Activated CD4-positive, alpha-beta T cell treated with anti-CD3 and anti-CD28 coated beads, Interleukin-2, amount 10 ng/mL, durations not matched to agents 7 days and 5 days (primary cell): ENCODE data around the gene TCF7L1. TPM values are rescaled to one million over a fixed set of nuclear protein-coding genes. Genes with fewer than 3 reads are reported as not detected.
"Not testable (repeated sequence)": the region's sequence is repeated elsewhere in the genome, so short reads cannot be mapped to it uniquely, and the experiment has no call there.

Experiments
- CTCF ChIA-PET: fragments of 350-600 bp; sonication (Branson Sonifier 250); formaldehyde crosslinking; loops from one replicate; lab custom pipeline; 2021; ENCODE audit warnings: antibody characterized with exemption; lab: Charles Lee
- POLR2A ChIA-PET: fragments of 350-600 bp; sonication (Branson Sonifier 250); formaldehyde crosslinking; loops from one replicate; lab custom pipeline; 2021; ENCODE audit warnings: antibody characterized with exemption; lab: Charles Lee
- DNase-seq: peaks from one replicate; pipeline ENCODE4 v3.0.0-alpha.2; 2020
- H3K27ac Mint-ChIP-seq: one replicate; pipeline ENCODE4 v1.8.0; 2021; ENCODE audit warnings: mild to moderate bottlenecking, moderate library complexity, mixed read lengths
- H3K27me3 Mint-ChIP-seq: one replicate; pipeline ENCODE4 v1.8.0; 2021; ENCODE audit warnings: mixed read lengths
- H3K36me3 Mint-ChIP-seq: one replicate; pipeline ENCODE4 v1.8.0; 2021; ENCODE audit warnings: low read depth, mixed read lengths
- H3K4me1 Mint-ChIP-seq: one replicate; pipeline ENCODE4 v1.8.0; 2021; ENCODE audit warnings: mixed read lengths
- H3K4me3 Mint-ChIP-seq: one replicate; pipeline ENCODE4 v1.8.0; 2021; ENCODE audit warnings: mild to moderate bottlenecking, moderate library complexity, mixed read lengths
- H3K9me3 Mint-ChIP-seq: one replicate; pipeline ENCODE4 v1.8.0; 2021; ENCODE audit warnings: mixed read lengths
- total RNA-seq, 2 experiments: library from RNA; stranded (reverse); gene quantifications; one replicate each; pipeline ENCODE4 v1.2.3, GENCODE V29; 2021

The TCF7L1 gene
- total RNA-seq, 2 experiments from 2014 or later, result not detected

GRCh38 chr2:85325466-85325811 is 192.2 kb downstream of the TCF7L1 start:
- Mint-ChIP-seq H3K4me1 (peaks cover 58% of the 10 kb centered on the region), H3K36me3 (peaks cover 73% of the 10 kb centered on the region), H3K9me3 (no peaks in the 10 kb centered on the region), H3K27ac (peak overlapping the region; percentile 100), H3K27me3 (no peaks in the 10 kb centered on the region), H3K4me3 (peak overlapping the region; percentile 100)
- CTCF ChIA-PET, result no interaction called here
- POLR2A ChIA-PET, result no interaction called here
- no peak for DNase-seq

DNA sequence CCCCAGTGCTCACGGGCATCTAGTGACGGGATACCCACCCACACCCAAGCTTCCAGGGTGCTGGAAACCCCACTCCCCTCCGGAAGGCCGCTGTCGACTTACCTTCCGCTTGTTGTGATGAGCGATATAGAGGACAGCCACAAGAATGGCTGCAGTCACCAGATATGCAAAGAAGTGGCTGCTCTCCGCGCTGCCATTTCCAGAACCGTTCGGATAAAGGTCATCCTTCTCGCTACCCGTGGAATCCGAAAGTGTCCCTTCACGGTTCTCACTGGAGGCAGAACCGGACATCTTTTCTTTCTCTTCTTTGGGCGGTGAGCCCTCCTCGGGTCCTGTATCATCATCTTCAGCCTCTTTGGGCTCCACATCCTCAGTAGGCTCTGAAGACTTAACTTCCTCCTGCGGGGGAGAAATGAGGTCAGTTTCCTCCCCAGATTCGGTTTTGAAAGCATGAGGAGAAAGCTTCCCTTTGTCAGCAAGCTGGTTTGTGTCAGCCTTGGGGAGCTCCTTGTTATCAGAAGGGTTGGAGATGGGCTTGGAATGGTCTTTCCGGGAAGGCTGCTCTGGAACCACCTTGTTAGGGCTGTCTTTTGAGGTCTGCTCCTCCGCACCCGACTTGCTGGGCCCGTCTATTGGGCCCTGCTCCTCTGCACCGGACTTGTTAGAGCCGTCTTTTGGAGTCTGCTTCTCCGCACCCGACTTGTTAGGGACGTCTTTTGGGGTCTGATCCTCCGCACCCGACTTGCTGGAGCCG is 193.4 kb downstream of the TCF7L1 start:
- Mint-ChIP-seq H3K4me3 (peak overlapping the region; percentile 100), H3K27ac (peak overlapping the region; percentile 100), H3K4me1 (peaks cover 51% of the 10 kb centered on the region), H3K27me3 (no peaks in the 10 kb centered on the region), H3K36me3 (peaks cover 62% of the 10 kb centered on the region), H3K9me3 (no peaks in the 10 kb centered on the region)
- ChIA-PET CTCF (interaction anchor here (0.7 to 2.4 kb wide), 8 partner anchors 13 to 401 kb away, joined by 3 to 10 read pairs (median 6); partner anchors contain the start of gene RETSAT), POLR2A (interaction anchor here (0.6 to 1.8 kb wide), 4 partner anchors 28 to 870 kb away, joined by 3 to 7 read pairs (median 4); partner anchors contain the start of gene ELMOD3)
- DNase-seq, result peak; percentile 70

DNA sequence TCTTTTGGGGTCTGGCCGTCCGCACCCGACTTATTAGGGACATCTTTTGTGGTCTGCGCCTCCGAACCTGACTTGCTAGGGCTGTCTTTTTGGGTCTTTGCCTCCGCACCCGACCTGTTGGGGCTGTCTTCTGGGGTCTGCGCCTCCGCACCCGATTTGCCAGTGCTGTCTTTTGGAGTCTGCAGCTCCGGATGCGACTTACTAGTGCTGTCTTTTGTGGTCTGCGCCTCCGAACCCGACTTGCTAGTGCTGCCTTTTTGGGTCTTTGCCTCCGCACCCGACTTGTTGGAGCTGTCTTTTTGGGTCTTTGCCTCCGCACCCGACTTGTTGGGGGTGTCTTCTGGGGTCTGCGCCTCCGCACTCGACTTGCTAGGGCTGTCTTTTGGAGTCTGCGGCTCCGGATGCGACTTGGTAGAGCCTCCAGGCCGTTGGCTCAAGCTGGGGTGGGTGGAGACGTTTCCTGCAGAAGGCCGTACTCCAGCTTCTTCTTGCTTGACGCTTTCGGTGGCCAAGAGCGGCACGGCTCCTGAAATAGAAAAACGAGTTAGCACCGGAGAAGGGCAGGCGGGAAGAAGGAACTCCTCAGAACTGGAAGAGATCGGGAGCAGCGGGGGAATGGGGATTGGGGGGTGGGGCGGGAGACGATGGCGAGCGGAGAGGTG is 194.1 kb downstream of the TCF7L1 start:
- H3K9me3 Mint-ChIP-seq, result no peaks in the 10 kb centered on the region
- peaks cover 44% of the 10 kb centered on the region for H3K4me1 Mint-ChIP-seq
- peak; percentile 72 for DNase-seq
- POLR2A ChIA-PET, result interaction anchor here (0.6 to 1.8 kb wide), 6 partner anchors 9 to 871 kb away, joined by 3 to 7 read pairs (median 3); partner anchors contain the start of gene ELMOD3
- peak overlapping the region; percentile 100 for H3K27ac Mint-ChIP-seq
- CTCF ChIA-PET, result interaction anchor here (0.6 to 2.4 kb wide), 8 partner anchors 12 to 1282 kb away, joined by 3 to 10 read pairs (median 6); partner anchors contain the start of gene RETSAT
- H3K36me3 Mint-ChIP-seq, result peaks cover 55% of the 10 kb centered on the region
- H3K4me3 Mint-ChIP-seq, result peak overlapping the region; percentile 100
- H3K27me3 Mint-ChIP-seq, result no peaks in the 10 kb centered on the region

GRCh38 chr2:85327822-85328617 is 194.8 kb downstream of the TCF7L1 start, which contains the start of gene TGOLN2:
TGOLN2 (minus strand) TSS chr2:85327989; CDS start chr2:85327962, 27 bp downstream.
- ChIA-PET CTCF (interaction anchor here (0.6 to 2.4 kb wide), 8 partner anchors 9 to 1281 kb away, joined by 3 to 10 read pairs (median 5); partner anchors contain the start of gene RETSAT), POLR2A (interaction anchor here (0.7 to 1.8 kb wide), 3 partner anchors 9 to 222 kb away, joined by 3 to 7 read pairs (median 3); no protein-coding TSS in a partner anchor)
- Mint-ChIP-seq H3K36me3 (peaks cover 48% of the 10 kb centered on the region), H3K4me1 (peaks cover 37% of the 10 kb centered on the region), H3K9me3 (no peaks in the 10 kb centered on the region), H3K27me3 (no peaks in the 10 kb centered on the region), H3K4me3 (peak within 1 kb of the TSS; percentile 100), H3K27ac (peak within 1 kb of the TSS; percentile 100)
- peak; percentile 95 for DNase-seq

DNA sequence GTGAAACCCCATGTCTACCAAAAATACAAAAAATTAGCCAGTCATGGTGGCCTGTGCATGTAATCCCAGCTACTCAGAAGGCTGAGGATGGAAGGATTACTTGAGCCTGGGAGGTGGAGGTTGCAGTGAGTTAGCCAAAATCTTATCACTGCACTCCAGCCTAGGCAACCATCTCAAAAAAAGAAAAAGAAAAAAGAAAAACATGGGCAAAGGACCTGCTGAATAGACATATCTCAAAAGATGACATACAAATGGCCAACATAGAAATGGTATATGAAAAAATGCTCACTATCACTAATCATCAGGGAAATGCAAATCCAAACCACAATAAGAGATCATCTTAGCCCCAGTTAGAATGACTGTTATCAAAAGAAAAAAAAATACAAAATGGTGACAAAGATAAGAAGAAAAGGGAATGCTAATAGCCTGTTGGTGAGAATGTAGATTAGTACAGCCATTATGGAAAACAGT is 196.0 kb downstream of the TCF7L1 start:
- Mint-ChIP-seq H3K4me3 (peak overlapping the region; percentile 7), H3K9me3 (no peaks in the 10 kb centered on the region), H3K27me3 (no peaks in the 10 kb centered on the region), H3K36me3 (peaks cover 36% of the 10 kb centered on the region), H3K27ac (no peak overlapping the region), H3K4me1 (peaks cover 28% of the 10 kb centered on the region)
- no peak for DNase-seq
- POLR2A ChIA-PET, result no interaction called here
- CTCF ChIA-PET, result interaction anchor here (2.4 kb wide), 1 partner anchor 10 kb away, joined by 10 read pairs; no protein-coding TSS in a partner anchor

DNA sequence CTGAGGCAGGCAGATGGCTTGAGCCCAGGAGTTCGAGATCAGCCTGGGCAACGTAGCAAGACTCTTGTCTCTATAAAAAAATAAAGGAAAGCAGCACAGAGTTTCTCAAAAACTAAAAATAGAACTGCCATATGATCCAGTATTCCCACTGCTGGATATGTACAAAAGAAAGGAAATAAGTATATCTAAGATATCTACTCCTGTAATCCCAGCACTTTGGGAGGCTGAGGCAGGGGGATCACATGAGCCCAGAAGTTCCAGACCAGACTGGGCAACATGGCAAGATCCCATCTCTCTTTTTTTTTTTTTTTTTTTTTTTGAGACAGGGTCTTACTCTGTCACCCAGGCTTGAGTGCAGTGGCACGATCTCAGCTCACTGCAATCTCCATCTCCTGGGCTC is 196.5 kb downstream of the TCF7L1 start:
- H3K27me3 Mint-ChIP-seq, DNase-seq, H3K9me3 Mint-ChIP-seq, CTCF ChIA-PET, H3K27ac Mint-ChIP-seq, POLR2A ChIA-PET: not testable (repeated sequence)
- Mint-ChIP-seq H3K4me3 (peak overlapping the region; percentile 7), H3K36me3 (peaks cover 31% of the 10 kb centered on the region), H3K4me1 (peaks cover 23% of the 10 kb centered on the region)

DNA sequence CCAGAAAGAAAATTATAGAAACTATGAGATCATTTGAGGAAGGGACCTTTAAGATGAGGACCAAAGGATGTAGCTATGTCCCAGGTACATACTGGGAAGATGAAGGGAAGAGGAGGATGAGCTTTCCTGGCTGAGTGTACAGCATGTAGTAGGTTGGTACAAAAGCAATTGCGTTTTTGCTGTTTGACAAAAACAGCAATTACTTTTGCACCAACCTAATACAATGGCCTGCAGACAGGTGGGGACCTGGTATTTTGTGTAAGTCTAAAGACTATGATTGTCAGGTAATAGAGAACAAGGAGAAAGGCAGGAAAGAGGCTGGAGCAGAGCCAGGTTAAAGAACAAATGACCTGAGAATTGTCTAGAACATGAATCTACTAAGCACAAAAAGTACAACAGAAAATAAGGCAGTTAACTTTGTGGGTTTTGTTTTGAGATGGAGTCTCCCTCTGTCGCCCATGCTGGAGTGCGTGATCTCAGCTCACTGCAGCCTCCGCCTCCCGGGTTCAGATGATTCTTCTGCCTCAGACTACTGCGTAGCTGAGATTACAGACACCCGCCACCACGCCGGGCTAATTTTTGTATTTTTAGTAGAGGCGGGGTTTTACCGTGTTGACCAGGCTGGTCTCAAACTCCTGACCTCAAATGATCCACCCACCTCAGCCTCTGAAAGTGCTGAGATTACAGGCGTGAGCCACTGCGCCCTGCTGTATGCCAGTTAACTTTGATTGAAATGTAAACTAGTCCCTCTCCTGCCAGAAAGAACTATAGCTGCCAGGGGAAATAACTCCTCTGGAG is 197.8 kb downstream of the TCF7L1 start:
- Mint-ChIP-seq H3K27ac (no peak overlapping the region), H3K4me3 (no peak overlapping the region), H3K4me1 (peaks cover 18% of the 10 kb centered on the region), H3K27me3 (no peaks in the 10 kb centered on the region), H3K9me3 (no peaks in the 10 kb centered on the region), H3K36me3 (peaks cover 18% of the 10 kb centered on the region)
- POLR2A ChIA-PET, result no interaction called here
- CTCF ChIA-PET, result interaction anchor here (1.3 kb wide), 1 partner anchor 11 kb away, joined by 3 read pairs; no protein-coding TSS in a partner anchor
- DNase-seq, result no peak

- H3K4me1 Mint-ChIP-seq, result peaks cover 14% of the 10 kb centered on the region
- DNase-seq, H3K9me3 Mint-ChIP-seq, H3K27ac Mint-ChIP-seq, CTCF ChIA-PET, H3K4me3 Mint-ChIP-seq, H3K27me3 Mint-ChIP-seq, H3K36me3 Mint-ChIP-seq: not testable (repeated sequence)
- POLR2A ChIA-PET, result interaction anchor here (1.1 kb wide), 1 partner anchor 20 kb away, joined by 4 read pairs; the partner anchor contains the start of genes ELMOD3 and RETSAT
Observed at GRCh38 chr2:85333877-85334276, 200.7 kb downstream of the TCF7L1 start.

GRCh38 chr2:85334928-85335327 is 201.7 kb downstream of the TCF7L1 start:
- no peak overlapping the region for H3K4me3 Mint-ChIP-seq
- H3K9me3 Mint-ChIP-seq, result no peaks in the 10 kb centered on the region
- peaks cover 8% of the 10 kb centered on the region for H3K4me1 Mint-ChIP-seq
- ChIA-PET POLR2A (interaction anchor here (1.1 kb wide), 1 partner anchor 19 kb away, joined by 4 read pairs; the partner anchor contains the start of genes ELMOD3 and RETSAT), CTCF (interaction anchor here (1.6 kb wide), 1 partner anchor 16 kb away, joined by 7 read pairs; no protein-coding TSS in a partner anchor)
- H3K27me3 Mint-ChIP-seq, result peaks cover 14% of the 10 kb centered on the region
- no peak for DNase-seq
- no peaks in the 10 kb centered on the region for H3K36me3 Mint-ChIP-seq
- no peak overlapping the region for H3K27ac Mint-ChIP-seq

DNA sequence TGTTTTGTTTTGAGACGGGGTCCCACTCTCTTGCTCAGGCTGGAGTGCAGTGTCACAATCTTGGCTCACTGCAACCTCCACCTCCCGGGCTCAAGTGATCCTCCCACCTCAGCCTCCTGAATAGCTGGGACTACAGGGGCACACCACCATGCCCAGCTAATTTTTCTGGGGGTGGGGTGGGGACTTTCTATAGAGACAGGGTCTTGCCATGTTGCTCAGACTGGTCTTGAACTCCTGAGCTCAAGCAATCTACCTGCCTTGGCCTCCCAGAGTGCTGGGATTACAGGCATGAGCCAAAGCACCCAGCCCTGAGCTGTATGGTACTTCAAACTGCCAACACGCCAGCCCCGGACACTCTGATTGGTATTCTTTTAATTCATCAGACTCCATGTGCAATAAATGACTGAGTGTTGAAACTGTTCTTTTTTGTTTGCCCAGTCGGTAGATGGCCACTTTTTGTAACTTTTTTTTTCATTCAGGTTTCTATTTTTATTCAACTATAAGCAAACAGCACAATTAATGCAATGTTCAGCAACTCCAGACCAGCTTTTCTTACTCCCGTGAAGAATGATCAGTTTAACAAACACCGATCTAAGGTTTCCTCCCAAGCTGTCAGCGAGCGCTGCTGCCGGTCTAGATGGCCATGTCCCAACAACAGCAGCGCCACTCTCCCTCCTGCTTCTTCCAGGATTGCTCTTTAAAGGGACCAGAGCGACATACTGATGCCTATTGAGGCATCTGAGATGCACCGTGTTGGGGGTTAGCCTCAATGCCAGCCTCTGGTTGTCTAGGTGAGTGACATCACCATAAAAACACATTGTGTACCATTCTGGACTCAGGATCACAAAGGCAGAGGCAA is 207.1 kb downstream of the TCF7L1 start:
- CTCF ChIA-PET, result interaction anchor here (1.9 to 2.9 kb wide), 2 partner anchors 8 to 12 kb away, joined by 6 to 10 read pairs; partner anchors contain the start of gene TGOLN2
- Mint-ChIP-seq H3K9me3 (no peaks in the 10 kb centered on the region), H3K36me3 (peaks cover 7% of the 10 kb centered on the region), H3K27me3 (peaks cover 14% of the 10 kb centered on the region), H3K27ac (no peak overlapping the region), H3K4me1 (no peaks in the 10 kb centered on the region), H3K4me3 (no peak overlapping the region)
- no peak for DNase-seq
- POLR2A ChIA-PET, result interaction anchor here (0.7 kb wide), 1 partner anchor 198 kb away, joined by 4 read pairs; no protein-coding TSS in a partner anchor
